Effector CD8-positive, alpha-beta T cell (primary cell): Measurements from ENCODE around the gene GRIA3.

ENCODE experiments used
- DNase-seq: peaks from one replicate; lab custom pipeline; 2025; lab: John Stamatoyannopoulos, UW

Gene GRIA3

DNA sequence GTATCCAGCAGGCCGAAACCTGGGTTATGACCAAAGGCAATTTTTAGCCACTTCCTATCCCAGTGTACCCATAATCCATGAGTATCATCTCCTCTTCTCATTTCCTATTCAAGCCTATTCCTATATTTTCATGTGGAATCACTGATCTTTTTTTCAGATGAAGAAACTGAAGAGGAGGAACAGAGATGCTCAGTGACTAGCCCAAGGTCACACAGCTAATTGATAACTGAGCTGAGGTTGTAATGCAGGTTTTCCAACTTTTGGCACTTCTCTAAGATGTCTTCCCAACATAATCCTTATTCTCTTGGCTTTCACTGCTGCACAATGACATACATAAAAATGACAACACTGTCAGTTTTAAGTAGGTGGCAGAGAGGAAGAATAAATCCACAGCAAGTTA lies 15.3 kb downstream of the GRIA3 start:
- no peak for DNase-seq

DNA sequence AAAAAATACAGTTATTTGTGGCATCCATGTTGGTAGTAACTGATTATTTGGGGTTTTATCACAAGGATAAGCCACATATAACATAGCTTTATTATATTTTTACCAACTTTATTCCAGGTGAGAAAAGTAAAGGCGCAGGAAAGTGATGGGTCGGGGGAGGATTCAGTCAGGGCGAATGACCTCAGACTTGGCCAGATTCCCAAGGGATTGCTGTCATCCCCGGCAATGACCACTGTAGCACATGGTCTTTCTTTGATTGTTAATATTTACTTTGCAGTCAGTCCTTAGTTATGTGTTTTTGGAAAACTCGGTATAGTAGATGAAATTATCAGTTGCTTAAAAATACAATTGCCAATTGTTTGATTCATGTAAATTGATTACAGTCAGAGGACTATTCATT lies 17.6 kb downstream of the GRIA3 start:
- DNase-seq = no peak

DNA sequence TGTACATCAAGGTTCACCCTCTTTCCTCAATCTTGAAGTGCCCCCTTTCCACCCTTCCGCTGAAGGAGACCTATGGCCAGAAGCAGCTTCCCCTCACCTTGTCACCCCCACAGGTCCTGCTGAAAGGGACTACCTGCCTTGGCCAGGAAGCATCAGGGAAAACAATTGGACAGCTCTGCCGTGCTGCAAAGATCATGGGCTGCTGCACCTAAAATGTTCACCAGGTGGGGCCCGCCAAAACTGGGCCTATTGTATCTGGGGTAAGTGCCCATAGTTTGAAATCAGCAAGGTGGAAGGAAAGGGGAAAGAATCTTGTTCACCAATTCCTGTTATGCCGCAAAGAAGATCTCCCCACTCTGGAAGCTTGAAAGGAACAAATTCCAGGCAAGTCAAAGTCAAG lies 18.4 kb downstream of the GRIA3 start:
- no peak for DNase-seq

DNA sequence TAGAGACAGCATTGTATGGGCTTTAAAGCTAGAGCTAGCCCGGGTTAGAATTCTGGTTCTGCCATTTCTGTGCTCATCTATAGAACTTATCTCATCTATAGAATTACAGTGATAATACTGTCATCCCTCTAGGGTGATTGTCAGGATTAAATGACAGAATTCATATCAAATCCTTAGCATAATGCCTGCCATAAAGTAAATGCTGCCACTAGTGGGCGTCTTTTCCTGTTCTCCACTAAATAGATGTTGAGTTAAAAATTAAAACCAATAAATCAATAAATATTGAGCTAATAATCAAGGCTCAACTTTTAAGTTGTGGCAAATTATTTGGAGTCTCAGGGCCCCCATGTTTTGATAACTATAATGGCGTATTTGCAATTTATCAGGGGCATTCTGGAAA lies 19.7 kb downstream of the GRIA3 start:
- DNase-seq = no peak

DNA sequence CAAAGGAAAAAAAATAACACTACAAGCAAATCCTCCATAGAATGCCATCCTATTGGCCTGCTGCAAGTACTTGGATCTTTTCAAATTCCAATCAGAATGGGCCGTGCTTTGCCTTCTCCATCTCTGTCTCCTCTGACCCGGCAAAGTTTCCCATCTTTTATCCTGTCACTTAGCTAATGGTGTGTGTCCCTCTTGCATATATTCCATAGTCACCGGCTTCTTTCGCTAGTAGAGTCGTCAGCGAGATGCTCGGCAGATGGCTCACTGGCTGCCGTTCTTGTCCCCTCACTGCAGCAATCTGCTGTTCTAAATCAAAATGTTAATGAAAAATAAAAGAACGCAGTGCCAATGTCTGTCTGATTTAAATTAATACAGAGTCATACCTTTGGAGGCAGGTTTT lies 22.1 kb downstream of the GRIA3 start:
- DNase-seq = no peak

DNA sequence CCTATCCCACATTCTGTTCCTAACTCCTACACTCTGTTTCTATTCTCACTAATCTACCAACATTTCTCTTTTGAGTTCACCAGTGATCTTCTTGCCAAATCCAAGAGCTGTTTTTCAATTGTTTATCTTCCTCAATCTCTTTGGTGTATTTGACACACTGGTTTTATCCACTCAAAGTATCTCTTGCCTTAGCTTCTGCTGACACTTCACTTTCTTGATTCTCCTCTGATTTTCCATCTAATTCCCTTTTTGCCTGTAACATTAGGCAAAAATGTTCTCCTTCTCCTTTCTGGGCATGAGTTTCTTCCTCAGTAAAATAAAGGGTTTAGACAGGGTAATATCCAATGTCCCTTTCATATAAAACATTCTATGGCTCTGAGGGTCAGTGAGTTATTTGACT lies 26.2 kb downstream of the GRIA3 start:
- DNase-seq = no peak

DNA sequence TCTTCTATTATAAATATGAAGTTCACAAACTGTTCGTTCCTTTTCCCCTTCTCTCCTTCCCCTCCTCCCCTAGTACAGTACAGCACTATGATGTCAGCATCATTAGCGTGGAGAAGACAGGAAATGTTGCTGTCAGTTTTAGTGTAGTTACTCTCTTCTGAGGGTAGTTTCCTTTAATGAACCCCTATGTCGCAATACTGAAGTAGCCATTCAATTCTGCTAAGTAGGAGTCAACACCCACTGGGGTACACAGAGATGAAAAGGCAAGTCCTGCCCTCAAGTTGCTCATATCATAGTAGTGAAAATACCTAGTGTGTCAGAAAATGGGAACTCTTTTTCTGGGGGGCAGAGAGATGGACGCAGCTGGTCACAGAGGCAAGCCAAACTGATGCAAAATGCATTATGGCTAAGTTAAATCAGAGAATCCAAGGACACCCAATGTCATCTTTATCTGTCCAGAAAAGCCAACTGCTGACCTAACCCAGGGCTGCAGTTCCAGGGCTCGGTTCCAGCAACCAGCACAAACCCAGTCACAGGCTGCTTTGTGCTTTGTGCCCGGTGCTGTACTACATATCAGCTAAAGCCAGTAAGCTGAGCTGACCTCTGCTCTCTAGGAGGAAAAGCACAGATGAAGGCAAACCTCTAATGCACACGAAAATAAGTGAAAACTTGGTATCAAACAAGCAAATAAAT lies 31.5 kb downstream of the GRIA3 start:
- no peak for DNase-seq

DNA sequence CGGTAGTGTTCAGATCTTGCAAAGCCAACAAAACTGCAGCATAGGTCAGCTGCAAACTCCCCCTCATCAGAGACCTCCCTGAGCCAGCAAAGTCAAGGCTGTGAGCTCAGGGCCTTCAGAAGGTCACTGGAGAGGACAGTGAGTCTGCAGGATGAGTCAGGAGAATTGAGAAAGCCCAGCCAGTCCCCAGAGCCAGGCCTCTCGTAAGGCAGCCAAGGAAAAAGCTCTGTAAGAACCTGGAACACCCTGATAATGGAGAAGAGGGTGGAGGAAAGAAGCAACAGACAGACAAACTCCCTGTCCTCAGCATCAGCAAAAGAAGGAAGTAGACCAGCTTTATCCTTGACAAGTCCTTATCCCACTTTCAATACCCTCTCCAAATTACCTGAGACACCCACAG lies 33.0 kb downstream of the GRIA3 start:
- no peak for DNase-seq

DNA sequence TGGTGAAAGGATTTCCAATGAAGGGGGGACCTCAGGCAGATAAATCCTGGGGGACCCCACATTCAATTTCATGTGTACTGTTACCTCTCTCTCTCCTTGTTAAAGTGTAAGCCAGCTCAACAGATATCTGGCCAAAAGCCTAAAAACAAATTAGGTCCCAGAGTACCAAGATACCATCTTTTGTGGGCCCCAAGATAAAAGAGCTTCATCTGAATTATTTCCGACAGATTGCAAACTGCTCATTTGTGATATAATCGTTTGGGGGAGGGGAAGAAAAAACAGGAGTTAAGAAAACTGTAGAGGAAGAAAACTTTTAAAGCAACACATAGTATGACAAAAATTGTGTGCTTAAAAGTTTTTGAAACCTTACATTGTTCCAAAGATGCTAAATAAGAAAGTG lies 33.6 kb downstream of the GRIA3 start:
- no peak for DNase-seq

DNA sequence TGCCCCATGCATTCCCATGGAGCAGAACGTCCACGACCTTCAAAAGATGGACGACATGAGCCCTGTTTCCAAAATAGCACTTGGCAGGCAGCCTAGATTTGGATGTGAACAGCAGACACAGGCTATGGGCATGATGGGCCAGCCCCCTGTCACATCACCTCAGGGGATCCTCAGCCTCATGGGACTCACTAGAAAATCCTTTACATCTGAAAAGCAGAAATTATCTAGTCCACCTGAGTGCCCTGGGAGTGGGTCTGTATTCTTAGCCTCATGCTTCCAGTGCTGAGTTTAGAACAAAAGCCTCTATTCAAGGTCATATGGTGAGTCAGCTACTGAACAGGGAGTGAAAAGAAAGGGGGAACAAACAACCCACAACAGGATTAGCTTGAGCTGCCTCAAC lies 35.8 kb downstream of the GRIA3 start:
- no peak for DNase-seq

DNA sequence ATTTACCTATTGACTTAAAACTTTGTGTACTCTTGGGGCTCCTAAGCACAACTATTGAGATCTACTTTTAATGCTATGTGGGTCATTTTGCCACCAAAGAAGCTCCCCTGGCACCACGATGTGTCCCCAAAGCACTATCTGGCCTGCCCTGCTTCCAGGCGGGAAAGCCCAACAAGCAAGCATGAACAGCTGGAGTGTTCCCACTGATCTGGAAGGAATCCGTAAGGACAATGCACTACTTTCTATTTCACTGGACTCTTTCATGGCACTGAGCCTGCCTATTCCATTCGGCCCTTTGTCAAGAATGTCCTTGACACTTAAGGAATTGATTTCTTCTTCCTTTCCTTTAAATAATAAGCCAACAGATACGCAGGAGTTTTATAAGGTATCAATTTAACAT lies 38.8 kb downstream of the GRIA3 start:
- no peak for DNase-seq

DNA sequence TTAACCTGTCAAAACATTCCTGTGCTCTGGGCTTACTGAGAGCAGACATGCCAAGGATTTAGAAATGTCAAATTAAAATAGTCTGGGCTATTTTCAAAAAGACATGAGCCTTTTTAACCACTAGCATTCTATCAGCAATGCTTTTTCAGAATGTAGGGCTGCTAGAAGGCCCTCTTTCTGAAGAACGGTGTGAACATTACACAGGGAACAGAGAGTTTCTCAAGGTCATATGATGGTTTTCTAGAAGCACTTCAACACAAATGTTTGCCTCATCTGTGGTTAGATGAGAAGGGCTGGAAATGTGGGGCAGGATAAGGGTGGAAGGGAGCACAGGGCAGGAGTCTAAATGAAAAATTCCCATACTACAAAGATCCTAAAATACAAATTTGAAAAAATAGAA lies 39.3 kb downstream of the GRIA3 start:
- no peak for DNase-seq

DNA sequence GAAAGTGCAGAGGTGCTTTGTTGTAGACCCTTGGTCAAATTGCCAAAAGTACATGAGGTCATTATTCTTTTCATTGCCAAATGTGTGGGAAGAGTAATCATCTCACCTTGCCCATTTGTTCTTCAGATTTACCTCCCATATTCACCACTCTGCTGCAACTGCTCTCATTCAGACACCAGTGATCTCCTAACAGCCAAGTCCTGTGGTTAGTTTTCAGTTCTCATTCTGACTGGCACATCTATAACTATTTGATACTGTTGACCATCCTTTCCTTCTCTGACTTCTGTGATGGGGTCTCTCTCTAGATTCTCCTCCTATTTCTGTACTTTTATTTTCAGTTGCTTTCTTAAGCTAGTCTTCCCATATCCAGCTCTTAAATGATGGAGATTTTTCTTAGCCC lies 39.8 kb downstream of the GRIA3 start:
- DNase-seq = no peak

DNA sequence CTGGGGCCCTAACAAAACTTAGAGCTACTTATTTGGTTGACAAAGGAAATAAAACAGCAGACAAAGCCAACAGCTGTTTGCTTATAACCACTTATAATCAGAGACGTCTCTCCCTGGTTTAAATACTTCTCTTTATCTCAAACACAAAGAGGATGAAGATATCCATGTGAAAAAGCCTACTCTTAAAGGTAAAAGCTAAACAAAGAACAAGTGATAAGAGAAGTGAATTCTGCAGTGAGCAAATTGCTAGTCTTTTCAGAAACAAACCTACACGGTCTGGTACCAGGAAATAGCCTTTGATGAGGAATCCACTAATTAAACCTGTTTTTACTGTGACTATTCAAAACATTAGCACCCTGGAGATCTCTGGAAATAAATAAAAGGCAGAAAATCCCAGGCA lies 46.7 kb downstream of the GRIA3 start:
- DNase-seq = no peak

DNA sequence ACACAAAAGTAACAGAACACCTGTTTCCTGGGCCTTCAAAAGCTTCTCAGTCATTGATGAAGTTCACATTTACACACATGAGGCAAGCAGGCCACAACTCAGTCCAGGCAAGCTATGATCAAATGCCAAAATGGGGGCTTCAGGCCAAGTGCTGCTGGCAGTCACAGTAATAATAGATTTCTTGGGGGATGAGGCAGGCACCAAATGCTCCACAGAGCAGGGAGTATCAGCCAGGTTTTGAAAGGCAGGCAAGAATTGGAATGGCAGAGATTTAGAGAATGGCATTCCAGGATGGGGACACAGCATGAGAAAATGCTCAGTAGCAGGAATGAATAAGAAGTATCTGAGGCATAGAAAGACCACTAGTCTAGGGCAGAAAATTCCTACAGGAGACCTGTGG lies 52.8 kb downstream of the GRIA3 start:
- DNase-seq = no peak

DNA sequence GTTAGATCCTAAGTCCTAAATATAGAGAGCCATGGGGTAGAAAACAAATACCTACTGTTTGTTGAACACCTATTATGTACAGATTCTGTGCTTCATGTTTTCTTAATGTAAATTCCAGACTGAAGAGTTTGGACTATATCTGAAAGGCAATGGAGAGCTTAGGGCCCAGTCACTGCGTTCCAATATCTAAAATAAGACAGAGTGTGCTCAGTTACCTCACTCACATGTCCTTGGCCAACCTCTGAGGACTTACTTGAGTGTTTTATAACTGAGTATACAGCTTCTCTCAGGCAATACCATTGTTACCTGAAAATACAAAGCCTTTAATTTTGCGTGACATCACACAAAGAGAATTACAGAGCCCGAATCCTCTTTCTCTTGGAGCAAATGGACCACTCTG lies 53.2 kb downstream of the GRIA3 start:
- DNase-seq = no peak

DNA sequence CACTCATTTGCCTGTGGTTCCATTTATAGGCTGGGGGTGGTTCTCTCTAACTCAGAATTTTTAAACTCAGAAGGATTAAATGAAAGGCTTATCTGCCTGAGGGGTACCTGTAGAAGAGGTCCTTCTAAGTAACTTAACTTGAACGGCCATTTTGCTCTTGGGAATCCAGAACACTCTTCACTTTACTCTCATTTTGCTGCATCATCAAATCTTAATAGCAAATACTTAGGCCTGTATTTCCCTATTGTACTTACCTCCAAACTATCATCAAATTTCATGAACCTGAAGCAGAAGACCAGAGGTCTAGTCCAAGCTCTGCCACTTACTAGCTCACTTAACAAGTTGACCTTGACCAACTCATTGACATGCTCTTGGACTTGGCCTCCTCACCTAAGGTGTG lies 70.4 kb downstream of the GRIA3 start:
- no peak for DNase-seq

DNA sequence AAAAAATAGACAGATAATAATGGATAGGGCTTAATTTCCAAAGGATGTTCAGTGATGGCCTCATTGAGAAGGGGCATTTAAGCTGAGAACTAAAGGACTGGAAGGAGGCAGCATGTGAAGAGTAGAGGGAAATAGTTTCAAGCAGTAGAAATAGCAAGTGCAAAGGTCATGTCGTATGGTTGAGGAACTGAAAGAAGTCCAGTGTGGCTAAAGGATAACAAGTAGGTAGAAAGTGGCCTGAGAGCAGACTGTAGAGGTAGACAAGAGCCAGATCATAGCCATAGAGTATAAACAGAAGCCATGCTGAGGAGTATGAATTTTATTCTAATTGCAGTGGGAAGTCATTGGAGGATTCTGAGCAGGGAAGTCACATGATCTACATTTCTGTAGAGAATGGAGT lies 72.3 kb downstream of the GRIA3 start:
- no peak for DNase-seq

DNA sequence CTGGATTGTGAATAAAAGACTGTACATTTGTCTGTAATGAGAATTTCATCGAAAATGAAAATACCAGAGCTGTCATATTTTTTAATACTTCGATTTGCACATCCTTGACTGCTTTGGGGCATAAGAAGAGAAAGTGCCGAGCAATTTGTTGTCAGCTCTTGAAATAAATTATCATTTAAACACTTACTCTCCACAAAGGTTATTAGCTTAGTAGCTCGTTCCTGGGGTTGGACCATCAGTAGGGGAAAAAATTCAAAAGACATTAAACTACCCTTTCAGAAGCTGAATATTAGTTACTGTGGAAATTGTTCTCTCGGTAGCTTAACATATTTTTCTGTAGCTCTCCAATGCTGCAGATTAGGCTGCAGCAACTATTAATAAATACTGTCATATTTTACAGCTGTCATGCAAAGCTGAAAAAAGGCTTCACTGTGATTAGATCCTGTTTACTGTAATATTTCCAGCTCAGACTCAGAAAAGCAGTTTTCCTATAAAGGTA lies 76.9 kb downstream of the GRIA3 start:
- DNase-seq = no peak

DNA sequence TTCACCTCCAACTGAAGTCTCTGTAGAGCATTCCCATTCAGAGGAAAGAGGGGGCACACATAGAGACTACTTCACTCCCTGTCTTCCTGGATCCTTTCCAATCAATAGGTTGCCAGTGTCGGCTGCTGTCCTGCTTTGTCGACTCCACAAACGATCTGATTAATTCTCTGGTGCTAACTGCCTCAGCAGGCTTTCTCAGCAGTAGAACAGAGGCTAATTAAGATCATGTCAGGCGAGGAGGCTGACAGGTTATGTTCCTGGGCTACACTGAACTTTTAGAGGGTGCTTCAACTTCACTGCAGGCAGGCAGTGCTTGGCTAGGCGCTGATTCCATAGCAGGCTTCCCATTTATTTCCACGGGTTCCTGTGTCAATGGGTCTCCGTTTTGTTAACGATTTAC lies 79.2 kb downstream of the GRIA3 start:
- DNase-seq = no peak

DNA sequence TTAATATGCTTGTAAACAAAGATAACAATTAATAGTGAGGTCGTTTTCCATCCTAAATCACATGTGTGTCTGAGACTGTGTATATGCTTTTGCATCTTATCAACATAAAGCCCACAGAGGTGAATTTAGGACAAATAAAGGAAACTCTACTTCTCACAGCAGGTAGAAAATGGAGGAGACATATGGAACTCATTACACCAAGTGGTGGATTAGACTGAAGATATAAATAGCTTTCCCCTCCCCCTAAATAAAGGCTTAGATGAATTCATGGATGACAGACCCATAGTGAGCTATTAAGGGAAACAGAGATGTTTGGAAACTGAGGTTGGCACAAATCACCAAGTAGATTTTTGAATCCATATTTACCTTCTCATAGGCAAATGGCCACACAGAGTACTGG lies 79.7 kb downstream of the GRIA3 start:
- no peak for DNase-seq

DNA sequence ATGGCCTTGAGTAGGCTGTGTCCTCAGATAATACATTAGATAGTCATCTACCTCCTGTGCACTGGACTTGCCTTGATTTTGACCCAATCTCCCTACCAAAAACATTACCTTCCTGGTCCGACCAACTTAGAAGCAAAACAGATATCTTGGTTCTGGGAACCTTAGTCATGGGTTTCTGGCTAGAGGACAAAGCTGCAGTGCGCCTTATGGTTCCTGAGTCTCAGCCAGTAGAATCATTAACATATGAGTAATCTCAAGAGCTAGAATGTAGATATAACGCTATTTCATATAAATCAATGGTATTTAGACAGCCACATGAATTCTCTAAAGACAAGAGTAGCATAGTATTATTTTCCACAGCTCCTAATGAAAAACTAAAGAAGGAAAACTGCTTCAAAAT lies 83.1 kb downstream of the GRIA3 start:
- DNase-seq = no peak

DNA sequence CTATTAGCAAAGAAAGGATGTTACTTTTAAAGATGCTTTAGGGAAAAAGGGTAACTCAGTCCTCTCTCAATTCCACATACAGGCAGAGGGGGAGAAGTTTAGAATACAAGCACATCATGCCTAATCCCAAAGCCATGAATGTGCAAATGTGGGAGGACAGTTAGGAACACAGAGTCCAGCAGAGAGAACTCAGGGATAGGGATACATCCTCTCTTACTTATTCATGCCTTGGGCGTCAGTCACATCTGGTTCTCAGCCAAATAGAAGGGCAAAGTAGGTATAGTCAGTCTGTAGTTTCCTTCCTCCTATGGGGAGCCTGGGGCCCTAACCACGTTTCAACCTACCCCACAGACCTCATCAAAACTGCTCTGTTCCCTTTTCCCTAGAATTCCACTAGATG lies 87.8 kb downstream of the GRIA3 start:
- no peak for DNase-seq

DNA sequence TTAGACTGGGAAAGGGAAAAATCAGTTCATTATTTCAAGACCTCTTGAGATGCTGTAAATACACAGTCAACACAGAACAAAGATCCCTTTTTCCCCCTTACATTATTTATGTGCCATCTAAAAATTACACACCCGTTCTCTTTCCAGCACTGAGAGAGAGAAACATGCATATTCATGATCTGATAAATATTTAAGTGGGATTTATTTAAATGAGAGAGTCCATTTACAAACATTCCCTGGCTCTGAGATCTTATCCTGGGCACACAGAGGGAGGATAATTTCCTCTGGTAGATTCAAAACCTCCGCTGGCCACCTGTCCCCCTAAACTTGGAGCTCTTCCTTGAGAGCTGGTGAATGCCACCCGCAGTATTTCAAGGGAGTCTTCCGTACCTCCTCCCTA lies 88.6 kb downstream of the GRIA3 start:
- DNase-seq = no peak

DNA sequence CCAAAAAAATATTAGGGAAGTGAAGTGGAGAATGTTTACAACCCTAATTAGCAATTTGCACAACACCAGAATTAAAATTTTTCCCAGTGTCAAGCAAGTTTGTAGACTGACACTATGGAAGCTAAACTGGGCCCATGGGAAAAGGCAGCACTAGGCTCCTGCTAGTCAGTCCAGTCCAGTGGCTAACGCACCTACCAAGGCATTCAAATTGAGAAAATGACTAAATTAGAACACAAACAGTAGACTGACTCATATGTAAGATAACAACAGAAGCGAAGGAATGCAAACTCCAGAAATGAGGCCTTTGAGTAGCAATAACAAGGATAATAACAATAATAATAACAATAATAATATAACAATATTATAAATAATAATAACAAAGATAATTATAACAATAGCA lies 90.7 kb downstream of the GRIA3 start:
- DNase-seq = no peak
